ENCODE data around the gene PCGF1. TPM values are rescaled to one million over a fixed set of nuclear protein-coding genes. Genes with fewer than 3 reads are reported as not detected.

PCGF1 gene
- total and polyA plus RNA-seq, 9 of the 15 experiments (the other 6 are each of a cell fraction or from before 2014, with no cell fraction given) = 20.3 to 45.7 (median 29.3) TPM

GRCh38 chr2:74472086-74472944 is 35.2 kb downstream of the PCGF1 start, which contains the start of gene MRPL53 (continued):
- TF ChIP-seq, protein P1, sequence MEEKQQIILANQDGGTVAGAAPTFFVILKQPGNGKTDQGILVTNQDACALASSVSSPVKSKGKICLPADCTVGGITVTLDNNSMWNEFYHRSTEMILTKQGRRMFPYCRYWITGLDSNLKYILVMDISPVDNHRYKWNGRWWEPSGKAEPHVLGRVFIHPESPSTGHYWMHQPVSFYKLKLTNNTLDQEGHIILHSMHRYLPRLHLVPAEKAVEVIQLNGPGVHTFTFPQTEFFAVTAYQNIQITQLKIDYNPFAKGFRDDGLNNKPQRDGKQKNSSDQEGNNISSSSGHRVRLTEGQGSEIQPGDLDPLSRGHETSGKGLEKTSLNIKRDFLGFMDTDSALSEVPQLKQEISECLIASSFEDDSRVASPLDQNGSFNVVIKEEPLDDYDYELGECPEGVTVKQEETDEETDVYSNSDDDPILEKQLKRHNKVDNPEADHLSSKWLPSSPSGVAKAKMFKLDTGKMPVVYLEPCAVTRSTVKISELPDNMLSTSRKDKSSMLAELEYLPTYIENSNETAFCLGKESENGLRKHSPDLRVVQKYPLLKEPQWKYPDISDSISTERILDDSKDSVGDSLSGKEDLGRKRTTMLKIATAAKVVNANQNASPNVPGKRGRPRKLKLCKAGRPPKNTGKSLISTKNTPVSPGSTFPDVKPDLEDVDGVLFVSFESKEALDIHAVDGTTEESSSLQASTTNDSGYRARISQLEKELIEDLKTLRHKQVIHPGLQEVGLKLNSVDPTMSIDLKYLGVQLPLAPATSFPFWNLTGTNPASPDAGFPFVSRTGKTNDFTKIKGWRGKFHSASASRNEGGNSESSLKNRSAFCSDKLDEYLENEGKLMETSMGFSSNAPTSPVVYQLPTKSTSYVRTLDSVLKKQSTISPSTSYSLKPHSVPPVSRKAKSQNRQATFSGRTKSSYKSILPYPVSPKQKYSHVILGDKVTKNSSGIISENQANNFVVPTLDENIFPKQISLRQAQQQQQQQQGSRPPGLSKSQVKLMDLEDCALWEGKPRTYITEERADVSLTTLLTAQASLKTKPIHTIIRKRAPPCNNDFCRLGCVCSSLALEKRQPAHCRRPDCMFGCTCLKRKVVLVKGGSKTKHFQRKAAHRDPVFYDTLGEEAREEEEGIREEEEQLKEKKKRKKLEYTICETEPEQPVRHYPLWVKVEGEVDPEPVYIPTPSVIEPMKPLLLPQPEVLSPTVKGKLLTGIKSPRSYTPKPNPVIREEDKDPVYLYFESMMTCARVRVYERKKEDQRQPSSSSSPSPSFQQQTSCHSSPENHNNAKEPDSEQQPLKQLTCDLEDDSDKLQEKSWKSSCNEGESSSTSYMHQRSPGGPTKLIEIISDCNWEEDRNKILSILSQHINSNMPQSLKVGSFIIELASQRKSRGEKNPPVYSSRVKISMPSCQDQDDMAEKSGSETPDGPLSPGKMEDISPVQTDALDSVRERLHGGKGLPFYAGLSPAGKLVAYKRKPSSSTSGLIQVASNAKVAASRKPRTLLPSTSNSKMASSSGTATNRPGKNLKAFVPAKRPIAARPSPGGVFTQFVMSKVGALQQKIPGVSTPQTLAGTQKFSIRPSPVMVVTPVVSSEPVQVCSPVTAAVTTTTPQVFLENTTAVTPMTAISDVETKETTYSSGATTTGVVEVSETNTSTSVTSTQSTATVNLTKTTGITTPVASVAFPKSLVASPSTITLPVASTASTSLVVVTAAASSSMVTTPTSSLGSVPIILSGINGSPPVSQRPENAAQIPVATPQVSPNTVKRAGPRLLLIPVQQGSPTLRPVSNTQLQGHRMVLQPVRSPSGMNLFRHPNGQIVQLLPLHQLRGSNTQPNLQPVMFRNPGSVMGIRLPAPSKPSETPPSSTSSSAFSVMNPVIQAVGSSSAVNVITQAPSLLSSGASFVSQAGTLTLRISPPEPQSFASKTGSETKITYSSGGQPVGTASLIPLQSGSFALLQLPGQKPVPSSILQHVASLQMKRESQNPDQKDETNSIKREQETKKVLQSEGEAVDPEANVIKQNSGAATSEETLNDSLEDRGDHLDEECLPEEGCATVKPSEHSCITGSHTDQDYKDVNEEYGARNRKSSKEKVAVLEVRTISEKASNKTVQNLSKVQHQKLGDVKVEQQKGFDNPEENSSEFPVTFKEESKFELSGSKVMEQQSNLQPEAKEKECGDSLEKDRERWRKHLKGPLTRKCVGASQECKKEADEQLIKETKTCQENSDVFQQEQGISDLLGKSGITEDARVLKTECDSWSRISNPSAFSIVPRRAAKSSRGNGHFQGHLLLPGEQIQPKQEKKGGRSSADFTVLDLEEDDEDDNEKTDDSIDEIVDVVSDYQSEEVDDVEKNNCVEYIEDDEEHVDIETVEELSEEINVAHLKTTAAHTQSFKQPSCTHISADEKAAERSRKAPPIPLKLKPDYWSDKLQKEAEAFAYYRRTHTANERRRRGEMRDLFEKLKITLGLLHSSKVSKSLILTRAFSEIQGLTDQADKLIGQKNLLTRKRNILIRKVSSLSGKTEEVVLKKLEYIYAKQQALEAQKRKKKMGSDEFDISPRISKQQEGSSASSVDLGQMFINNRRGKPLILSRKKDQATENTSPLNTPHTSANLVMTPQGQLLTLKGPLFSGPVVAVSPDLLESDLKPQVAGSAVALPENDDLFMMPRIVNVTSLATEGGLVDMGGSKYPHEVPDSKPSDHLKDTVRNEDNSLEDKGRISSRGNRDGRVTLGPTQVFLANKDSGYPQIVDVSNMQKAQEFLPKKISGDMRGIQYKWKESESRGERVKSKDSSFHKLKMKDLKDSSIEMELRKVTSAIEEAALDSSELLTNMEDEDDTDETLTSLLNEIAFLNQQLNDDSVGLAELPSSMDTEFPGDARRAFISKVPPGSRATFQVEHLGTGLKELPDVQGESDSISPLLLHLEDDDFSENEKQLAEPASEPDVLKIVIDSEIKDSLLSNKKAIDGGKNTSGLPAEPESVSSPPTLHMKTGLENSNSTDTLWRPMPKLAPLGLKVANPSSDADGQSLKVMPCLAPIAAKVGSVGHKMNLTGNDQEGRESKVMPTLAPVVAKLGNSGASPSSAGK (IDR thresholded peaks at IDR 0.05) = peak; percentile 56; the same call in 1 of the 2 replicates
- TF ChIP-seq ZFP30 (CRISPR knock-in tag; IDR thresholded peaks at IDR 0.05; ENCODE audit: borderline replicate concordance) = no peak
- no peak for TF ChIP-seq CBFA2T2 (conservative IDR thresholded peaks at IDR 0.05)
- peak; percentile 82; the same call in 1 of the 2 replicates for TF ChIP-seq HDAC6 (IDR thresholded peaks at IDR 0.05; ENCODE audit: low read depth, low read length)
- 0 out of 2 replicates have a peak, but pooled peaks have one; percentile 30 for TF ChIP-seq ZBTB49 (CRISPR knock-in tag; IDR thresholded peaks at IDR 0.05; ENCODE audit: borderline replicate concordance)
- TF ChIP-seq ZNF41 (CRISPR knock-in tag; conservative IDR thresholded peaks at IDR 0.05) = no peak
- no peak for TF ChIP-seq BRF2 (IDR thresholded peaks at IDR 0.05; ENCODE audit: borderline replicate concordance, insufficient read depth, insufficient read length)
- TF ChIP-seq NUFIP1 (IDR thresholded peaks at IDR 0.05; ENCODE audit: partially characterized antibody) = no peak
- TF ChIP-seq ZNF212 (CRISPR knock-in tag; IDR thresholded peaks at IDR 0.05) = no peak
- TF ChIP-seq SETDB1 (IDR thresholded peaks at IDR 0.05; ENCODE audit: low read length) = no peak
- TF ChIP-seq CHCHD3 (CRISPR knock-in tag; IDR thresholded peaks at IDR 0.05) = no peak
- no peak for TF ChIP-seq SRSF9 (IDR thresholded peaks at IDR 0.05; ENCODE audit: borderline replicate concordance, low read depth, low read length)

Data from K562 (cell line).